Fibroblast of skin of right quadriceps (primary cell): ENCODE results near the gene WSB2.

Experiments
- DNase-seq: peaks from one replicate; pipeline ENCODE4 v3.0.0-alpha.2; 2013

Gene WSB2

GRCh38 chr12:117985182-117985581 lies 75.8 kb downstream of the WSB2 start:
- DNase-seq, result peak; percentile 5
